AML-193 (cell line): ENCODE results near the gene GLYAT.
A peak's percentile ranks its signal among the peaks of the same experiment; 100 is the strongest.

ENCODE experiments used
- DNase-seq, 2 experiments: peaks; one replicate each; lab custom pipeline; 2025; lab: John Stamatoyannopoulos, UW

The GLYAT gene

DNA sequence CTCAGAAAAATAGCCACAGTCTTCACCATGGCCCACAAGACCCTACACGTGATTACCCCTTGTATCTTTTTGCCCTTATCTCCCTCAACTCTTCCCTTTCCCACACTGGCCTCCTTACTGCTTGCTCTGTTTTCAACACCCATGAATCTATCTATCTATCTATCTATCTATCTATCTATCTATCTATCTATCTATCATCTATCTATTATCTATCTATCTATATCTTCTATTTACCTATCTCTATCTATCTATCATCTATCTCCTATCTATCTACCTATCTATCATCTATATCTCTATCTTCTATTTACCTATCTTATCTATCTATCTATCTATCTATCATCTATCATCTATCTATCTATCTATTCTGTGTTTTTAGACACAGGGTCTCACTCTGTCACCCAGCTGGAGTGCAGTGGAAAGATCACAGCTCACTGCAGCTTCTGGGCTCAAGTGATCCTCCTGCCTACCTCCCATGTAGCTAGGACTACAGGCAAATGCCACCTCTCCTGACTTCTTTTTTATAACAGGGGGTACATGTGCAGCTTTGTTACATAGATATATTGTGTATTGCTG, 55.1 kb downstream of the GLYAT start:
- no peak for DNase-seq

DNA sequence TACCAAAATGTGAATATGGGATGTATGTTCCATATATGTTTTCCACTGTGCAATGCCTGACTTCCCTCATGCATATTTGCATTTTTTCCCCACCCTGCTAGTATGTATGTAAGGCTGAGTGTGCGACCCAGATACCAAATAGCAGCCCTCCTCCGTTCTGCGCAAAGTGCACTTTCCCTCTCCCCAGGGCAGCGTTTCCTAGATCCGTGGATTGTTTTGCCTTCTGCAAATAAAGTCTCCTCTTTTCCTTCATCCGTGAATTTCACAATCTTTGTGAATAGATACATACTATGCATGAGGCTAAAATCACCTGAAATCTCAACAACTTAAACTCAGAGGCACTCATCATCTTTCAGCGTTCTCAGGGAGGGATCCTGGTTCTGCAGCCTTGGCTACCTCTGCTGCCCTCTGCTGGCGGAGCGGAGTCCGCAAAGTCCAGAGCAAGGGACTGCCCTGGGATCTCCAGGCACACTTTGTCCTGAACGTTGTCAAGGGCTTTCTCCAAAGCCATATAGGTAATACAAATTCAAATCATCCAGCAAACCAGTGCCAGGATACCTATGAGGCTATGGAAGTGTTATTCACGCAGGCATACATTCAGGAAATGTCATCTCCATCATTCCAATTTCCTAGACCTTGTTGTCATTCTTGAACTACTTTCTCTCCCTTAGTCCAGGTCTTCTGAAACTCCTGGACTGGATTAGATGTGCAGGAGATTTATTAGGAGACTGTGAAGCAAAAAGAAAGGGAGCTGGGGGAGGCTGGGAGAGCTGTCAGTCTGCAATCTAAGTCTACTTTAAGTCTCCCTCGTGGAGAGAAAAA, 56.2 kb downstream of the GLYAT start:
- DNase-seq: peak; percentile 33 to 40

DNA sequence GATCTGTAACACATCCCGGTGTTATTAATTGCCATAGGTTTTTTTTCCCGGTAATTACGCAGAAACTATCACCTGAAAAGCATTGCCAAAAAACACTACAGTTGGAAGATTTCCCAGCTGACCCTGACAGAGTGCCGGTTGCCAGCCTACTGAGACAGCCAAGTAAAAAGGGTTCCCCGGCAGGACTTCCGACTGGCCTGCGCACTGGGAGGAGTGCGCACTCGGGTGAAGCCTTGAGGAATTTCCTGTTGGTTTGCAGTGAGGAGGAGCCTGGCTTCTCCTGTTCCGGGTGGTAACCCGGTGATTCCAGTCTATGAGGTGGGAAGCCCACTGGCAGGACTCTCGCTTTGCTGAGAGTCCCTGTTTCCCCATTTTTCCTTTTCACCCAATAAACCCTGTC, 57.1 kb downstream of the GLYAT start:
- DNase-seq: no peak

DNA sequence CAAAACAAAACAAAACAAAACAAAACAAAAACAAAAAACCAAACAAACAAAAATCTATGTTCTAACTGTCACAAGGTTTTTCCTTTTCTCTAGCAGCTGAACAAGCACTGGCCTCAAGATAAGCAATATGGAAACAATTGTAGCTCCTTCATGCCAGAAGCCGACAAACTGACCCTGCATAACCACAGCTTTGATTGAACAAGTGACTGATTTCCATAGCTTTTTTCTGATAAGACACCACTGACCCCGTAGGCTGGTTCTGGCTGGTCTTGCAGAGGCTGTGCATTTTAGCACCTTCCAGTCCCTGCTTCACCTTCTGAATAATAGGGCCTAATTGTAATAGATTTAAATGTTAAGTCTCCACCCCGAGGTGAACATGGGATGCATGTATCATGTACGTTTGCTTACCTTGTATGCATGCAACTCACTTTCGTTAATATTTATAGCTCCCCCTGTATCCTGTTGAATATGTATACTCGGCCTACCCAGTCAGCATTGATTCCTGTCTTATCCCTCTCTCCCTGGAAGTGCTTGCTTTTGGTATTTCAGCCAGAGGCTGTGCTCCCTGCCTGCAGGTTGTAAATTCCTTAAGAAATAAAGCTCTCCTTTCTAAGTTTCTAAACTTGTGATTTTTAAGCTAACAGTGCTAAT, 59.6 kb downstream of the GLYAT start:
- DNase-seq: no peak

DNA sequence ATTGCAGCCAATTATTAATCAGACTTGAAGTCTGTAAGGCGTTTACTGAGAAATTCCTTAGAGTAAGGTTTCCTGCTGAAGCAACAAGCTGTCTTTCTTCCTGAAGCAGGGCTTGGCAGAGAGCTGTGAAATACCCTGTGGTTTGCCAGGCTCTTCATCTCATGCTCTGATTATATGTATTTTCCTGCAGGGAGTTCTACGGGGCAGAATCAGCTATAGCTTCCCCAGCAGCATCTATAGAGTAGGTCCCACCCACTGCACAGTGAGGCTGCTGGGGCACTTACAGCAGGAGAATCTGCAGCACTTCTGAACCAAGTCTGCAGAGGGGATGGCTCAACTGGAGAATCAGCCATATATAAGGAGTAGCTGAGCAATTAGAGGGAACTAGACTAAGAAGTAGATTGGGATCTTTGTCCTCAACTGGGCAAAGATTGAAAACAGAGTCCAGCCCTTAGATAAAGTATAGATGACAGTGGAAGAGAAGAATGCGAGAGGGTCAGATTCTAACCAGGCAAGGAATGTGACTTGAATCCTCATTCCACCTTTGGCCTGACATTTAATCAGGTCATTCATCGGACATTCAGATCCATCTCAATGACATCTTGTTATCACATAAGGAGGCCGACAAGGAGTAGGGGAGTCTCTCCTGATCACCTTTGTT, 71.7 kb downstream of the GLYAT start:
- DNase-seq: no peak

DNA sequence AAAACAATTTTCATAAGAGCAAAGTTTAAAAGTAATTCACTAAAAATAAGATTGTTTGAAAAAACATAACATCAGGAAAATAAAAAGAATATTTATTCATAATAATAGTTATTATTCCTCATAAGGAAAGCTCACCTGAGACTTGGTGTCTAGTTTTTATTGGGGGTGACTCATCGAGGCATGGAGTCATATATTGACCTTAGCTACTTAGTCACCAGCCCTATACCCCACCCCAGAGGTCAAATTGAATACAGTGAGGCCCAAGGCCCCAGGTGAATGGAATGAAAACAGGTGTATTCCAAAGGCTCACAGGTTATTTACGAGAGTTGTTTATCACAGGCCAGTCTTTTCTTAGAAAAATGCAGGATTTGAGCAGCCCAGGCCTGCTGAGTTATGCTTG, 72.3 kb downstream of the GLYAT start:
- DNase-seq: no peak
